Stimulated activated memory B cell treated with anti-CD40 and anti-IgM and Interleukin-4, amounts not matched to agents 10 μg/mL and 1 μg/mL and 100 μg/mL, for 72 hours (primary cell): ENCODE results near the gene APC2.
"Not testable (repeated sequence)": the region's sequence is repeated elsewhere in the genome, so short reads cannot be mapped to it uniquely, and the experiment has no call there.

Experiments used
- ATAC-seq: fragments of 150-1000 bp; cut with Tn5 transposase; 2 replicates; pipeline ENCODE4 v1.10.0; 2021
- H3K27ac Mint-ChIP-seq: one replicate; pipeline ENCODE4 v1.8.0; 2022; ENCODE audit warnings: mild to moderate bottlenecking, mixed read lengths
- H3K27me3 Mint-ChIP-seq: one replicate; pipeline ENCODE4 v1.8.0; 2022; ENCODE audit warnings: mixed read lengths
- H3K36me3 Mint-ChIP-seq: one replicate; pipeline ENCODE4 v1.8.0; 2022; ENCODE audit warnings: mixed read lengths
- H3K4me1 Mint-ChIP-seq: one replicate; pipeline ENCODE4 v1.8.0; 2022; ENCODE audit warnings: mixed read lengths
- H3K4me3 Mint-ChIP-seq: one replicate; pipeline ENCODE4 v1.8.0; 2022; ENCODE audit warnings: mild to moderate bottlenecking, moderate library complexity, mixed read lengths
- H3K9me3 Mint-ChIP-seq: one replicate; pipeline ENCODE4 v1.8.0; 2022; ENCODE audit warnings: mixed read lengths

Gene APC2

DNA sequence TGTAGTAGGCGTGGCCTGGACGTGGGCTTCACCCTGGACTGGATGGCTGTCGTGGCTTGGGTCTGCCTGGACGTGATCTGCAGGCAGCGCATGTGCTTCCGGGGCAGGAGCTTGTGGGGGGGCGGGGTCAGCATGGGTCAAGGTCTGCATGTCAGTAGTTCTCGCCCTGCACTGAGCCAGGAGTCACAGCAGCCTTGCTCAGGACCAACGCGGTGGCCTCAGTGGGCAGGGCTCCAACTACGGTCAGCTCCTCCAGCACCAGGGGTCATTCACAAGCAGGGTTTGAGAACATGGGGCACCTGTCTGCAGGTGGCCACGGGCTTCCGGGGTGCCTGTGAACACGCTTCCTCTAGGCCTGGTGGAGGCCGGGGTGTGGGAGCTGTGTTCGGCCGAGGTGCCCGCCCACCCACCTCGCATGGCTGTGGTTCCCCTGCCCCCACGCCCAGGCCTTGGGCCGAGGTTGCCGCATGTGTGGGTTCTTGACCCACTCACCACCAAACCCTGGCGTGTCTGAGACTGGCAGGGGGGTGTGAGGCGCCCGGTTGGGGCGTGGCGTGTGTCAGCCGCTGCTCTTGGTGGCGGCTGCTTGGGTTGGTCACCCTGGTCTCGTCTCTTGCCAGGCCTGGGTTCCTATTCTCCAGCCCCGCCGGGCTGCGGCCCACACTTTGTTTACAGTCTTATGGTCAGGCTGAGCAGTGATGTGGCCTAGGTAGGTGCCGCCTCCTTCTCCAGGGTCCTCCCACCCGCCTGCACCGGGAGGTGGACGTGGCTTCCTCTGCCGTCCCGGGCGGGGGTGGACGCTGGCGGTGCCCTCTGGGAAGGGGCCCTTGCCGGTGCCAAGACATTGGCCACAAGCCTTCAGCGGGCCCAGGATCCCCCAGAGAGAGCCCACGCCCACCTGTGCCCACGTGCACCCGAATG lies 16.5 kb upstream of the APC2 start:
- H3K27me3 Mint-ChIP-seq, result no peaks in the 10 kb centered on the region
- no peak overlapping the region for H3K27ac Mint-ChIP-seq
- no peak overlapping the region for H3K4me3 Mint-ChIP-seq
- no peak for ATAC-seq
- H3K9me3 Mint-ChIP-seq, result no peaks in the 10 kb centered on the region
- peaks cover 5% of the 10 kb centered on the region for H3K4me1 Mint-ChIP-seq
- peaks cover 27% of the 10 kb centered on the region for H3K36me3 Mint-ChIP-seq

DNA sequence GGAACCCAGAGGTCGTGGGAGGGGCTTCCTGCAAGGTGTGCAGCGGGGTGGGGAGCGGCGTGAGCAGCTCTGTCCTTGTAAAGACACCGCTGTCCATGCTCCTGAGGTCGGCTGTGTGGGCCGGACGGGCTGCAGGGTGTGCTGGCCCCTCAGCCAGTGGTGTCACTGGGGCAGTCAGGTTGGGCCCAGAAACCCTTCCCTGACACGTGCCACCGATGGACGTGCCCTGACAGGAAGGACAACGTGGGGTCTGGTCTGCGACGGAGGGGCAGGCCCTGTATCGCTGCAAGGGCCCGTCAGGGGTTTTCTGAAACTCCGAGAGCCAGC lies 15.9 kb upstream of the APC2 start:
- Mint-ChIP-seq H3K36me3 (peaks cover 29% of the 10 kb centered on the region), H3K27me3 (no peaks in the 10 kb centered on the region), H3K4me3 (no peak overlapping the region), H3K27ac (no peak overlapping the region), H3K4me1 (peaks cover 5% of the 10 kb centered on the region), H3K9me3 (no peaks in the 10 kb centered on the region)
- ATAC-seq, result no peak

- no peak overlapping the region for H3K4me3 Mint-ChIP-seq
- peaks cover 8% of the 10 kb centered on the region for H3K4me1 Mint-ChIP-seq
- no peak for ATAC-seq
- peaks cover 31% of the 10 kb centered on the region for H3K36me3 Mint-ChIP-seq
- no peaks in the 10 kb centered on the region for H3K27me3 Mint-ChIP-seq
- H3K27ac Mint-ChIP-seq, result no peak overlapping the region
- no peaks in the 10 kb centered on the region for H3K9me3 Mint-ChIP-seq
Observed at GRCh38 chr19:1434577-1435060, 15.3 kb upstream of the APC2 start.

DNA sequence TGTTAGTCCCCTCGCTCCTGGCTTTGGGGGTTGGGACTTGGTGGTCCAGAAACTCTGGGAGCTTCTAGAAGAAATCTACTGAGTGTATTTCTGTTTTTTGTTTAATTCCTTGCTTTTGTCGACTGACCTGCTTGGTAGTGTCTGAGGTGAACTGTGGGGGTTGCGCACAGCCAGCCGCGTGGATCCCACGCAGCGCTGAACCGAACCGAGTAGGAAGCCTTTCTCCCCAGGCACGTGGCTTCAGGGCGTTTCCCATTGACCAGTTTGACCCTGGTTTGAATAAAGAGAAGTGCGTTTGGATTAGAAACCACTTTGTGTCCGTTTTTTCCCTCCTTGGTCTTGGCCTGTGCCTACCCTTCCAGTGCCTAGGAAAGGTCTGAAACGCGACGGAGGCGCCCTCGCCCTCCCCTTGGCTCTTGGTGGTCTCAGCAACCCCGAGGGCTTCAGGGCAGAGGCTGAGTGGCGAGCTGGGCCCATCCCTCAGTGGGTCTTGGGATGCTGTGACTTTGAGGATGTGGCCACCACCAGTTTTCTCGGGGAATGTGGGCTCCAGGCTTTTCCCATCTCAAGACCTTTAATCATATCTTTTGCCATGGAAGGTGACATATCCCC lies 14.4 kb upstream of the APC2 start:
- ATAC-seq, result no peak
- Mint-ChIP-seq H3K4me1 (peaks cover 17% of the 10 kb centered on the region), H3K4me3 (no peak overlapping the region), H3K36me3 (peaks cover 35% of the 10 kb centered on the region), H3K27ac (no peak overlapping the region), H3K9me3 (no peaks in the 10 kb centered on the region), H3K27me3 (no peaks in the 10 kb centered on the region)

- H3K36me3 Mint-ChIP-seq, result peaks cover 46% of the 10 kb centered on the region
- no peak overlapping the region for H3K4me3 Mint-ChIP-seq
- H3K27me3 Mint-ChIP-seq, result no peaks in the 10 kb centered on the region
- H3K27ac Mint-ChIP-seq, result peak overlapping the region; percentile 97
- no peaks in the 10 kb centered on the region for H3K9me3 Mint-ChIP-seq
- ATAC-seq, result no peak
- peaks cover 35% of the 10 kb centered on the region for H3K4me1 Mint-ChIP-seq
Observed at GRCh38 chr19:1437609-1438008, 12.3 kb upstream of the APC2 start.

DNA sequence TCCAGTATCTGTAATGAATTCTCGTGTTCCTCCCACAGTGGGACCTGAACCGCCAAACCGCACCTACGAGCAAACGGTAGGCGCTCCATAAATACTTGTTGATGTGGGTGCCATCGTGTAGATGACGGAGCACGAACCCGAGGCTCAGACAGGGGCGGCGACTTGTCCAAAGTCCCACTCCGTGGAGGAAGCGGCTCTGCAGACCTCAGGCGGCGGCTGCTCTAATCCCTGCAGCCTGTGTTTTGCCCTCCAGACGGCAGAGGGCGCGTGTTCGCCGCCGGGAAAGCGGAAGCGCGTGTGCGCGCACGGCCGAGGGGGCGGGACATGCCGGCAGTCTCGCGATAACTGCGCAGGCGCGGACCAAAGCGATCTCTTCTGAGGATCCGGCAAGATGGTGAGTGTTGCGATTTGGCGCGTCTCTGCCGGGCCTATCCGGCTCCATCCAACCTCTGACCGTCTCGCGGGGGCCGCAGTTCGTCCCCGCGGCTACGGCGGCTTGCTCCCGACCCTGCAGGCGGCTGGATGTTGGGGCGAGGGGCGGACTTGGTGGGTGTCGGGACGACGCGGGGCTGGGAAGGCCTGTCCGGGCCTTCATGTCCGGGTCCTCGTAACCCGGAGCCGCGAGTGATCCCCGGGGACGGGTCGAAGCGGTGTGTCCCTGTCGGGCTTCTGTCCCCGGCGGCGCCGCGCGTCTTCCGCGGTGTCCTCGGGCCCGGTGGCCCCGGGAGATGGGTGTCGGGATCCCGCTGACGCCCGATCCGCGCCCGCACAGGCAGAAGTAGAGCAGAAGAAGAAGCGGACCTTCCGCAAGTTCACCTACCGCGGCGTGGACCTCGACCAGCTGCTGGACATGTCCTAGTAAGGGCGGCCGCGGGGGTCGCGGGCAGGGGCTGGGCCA lies 11.6 kb upstream of the APC2 start, which contains the start of gene RPS15:
Gene RPS15, plus strand, starts transcription at position 362 of the 898 bp plus-strand sequence. Its CDS starts 30 bp downstream, at position 392.
- Mint-ChIP-seq H3K4me3 (peak within 1 kb of the TSS; percentile 98), H3K36me3 (peaks cover 48% of the 10 kb centered on the region), H3K27me3 (no peaks in the 10 kb centered on the region), H3K4me1 (peaks cover 38% of the 10 kb centered on the region), H3K27ac (peak within 1 kb of the TSS; percentile 97), H3K9me3 (no peaks in the 10 kb centered on the region)
- ATAC-seq, result peak; percentile 93

DNA sequence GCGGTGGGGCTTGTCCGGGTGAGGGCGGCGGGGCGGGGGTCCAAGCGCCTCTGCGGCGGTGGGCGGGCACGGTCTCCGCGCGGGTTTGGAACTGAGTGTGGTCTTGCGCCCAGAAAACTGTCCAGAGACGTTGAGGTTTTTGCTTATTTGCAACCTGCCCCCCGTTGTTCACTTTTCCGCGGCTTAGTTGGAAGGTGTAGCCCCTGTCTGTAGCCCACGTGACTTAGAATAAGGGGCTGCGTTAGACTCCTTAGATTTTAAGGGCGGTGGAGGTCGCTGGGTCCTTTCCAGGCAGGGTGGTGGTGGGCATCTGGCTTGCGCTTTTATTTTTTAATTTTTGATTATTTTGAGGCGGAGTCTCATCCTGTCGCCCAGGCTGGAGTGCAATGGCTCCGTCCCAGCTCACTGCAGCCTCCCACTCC lies 11.0 kb upstream of the APC2 start:
- no peaks in the 10 kb centered on the region for H3K27me3 Mint-ChIP-seq
- peaks cover 38% of the 10 kb centered on the region for H3K4me1 Mint-ChIP-seq
- peaks cover 48% of the 10 kb centered on the region for H3K36me3 Mint-ChIP-seq
- H3K9me3 Mint-ChIP-seq, result no peaks in the 10 kb centered on the region
- no peak for ATAC-seq
- H3K27ac Mint-ChIP-seq, result peak overlapping the region; percentile 97
- peak overlapping the region; percentile 98 for H3K4me3 Mint-ChIP-seq

DNA sequence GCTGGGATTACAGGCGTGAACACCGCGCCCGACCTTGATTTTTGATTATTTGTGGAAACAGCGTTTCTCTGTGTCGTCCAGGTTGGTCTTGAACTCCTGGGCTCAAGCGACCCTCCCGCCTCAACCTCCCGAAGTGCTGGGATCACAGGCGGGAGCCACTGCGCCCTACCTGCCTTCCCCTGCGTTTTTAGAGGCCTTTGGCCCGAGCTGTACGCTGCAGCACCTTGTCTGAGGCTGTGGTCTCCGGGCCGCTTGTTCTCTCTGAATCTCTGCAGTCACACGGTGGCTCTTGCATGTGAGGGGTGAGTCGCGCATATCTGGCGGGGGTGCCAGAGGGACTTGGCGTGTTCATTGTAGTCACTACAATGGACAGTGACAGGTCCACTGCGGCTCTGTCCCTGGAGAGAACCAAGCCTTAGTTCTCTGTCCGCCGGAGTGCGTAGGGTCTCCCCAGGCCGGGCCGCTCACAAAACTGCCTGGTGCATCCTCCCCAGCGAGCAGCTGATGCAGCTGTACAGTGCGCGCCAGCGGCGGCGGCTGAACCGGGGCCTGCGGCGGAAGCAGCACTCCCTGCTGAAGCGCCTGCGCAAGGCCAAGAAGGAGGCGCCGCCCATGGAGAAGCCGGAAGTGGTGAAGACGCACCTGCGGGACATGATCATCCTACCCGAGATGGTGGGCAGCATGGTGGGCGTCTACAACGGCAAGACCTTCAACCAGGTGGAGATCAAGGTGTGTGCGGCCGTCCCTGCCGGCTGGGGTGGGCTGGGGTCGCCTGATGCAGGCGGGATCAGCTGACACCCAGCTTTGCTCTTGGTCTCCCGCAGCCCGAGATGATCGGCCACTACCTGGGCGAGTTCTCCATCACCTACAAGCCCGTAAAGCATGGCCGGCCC lies 10.2 kb upstream of the APC2 start:
- Mint-ChIP-seq H3K36me3 (peaks cover 48% of the 10 kb centered on the region), H3K4me3 (peak overlapping the region; percentile 98), H3K27ac (peak overlapping the region; percentile 97), H3K4me1 (peaks cover 42% of the 10 kb centered on the region)
- ATAC-seq, H3K9me3 Mint-ChIP-seq, H3K27me3 Mint-ChIP-seq: not testable (repeated sequence)

GRCh38 chr19:1440418-1440801 lies 9.5 kb upstream of the APC2 start:
- H3K27me3 Mint-ChIP-seq, result no peaks in the 10 kb centered on the region
- peaks cover 49% of the 10 kb centered on the region for H3K4me1 Mint-ChIP-seq
- H3K36me3 Mint-ChIP-seq, result peaks cover 45% of the 10 kb centered on the region
- no peak for ATAC-seq
- H3K9me3 Mint-ChIP-seq, result no peaks in the 10 kb centered on the region
- H3K27ac Mint-ChIP-seq, result peak overlapping the region; percentile 97
- peak overlapping the region; percentile 98 for H3K4me3 Mint-ChIP-seq

DNA sequence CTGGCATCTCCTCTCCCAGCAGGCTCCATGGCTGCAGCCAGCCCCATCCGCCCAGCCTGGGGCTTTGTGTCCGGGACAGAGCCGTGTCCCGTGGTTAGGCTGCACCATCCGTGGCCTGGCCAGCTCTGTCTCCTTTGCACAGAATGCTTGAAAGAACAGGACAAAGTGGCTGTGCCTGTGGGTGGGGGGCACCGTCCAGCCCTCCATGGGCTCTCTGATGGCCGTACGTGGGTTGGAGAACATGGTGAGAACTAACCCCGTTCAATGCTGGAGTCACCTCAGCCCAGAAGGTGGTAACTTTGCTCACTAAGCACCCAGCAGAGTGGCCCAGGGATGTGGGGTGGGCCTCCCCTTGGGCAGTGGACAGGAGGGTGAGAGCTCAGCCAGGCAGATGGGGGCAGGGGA lies 8.9 kb upstream of the APC2 start:
- H3K9me3 Mint-ChIP-seq, result no peaks in the 10 kb centered on the region
- H3K36me3 Mint-ChIP-seq, result peaks cover 43% of the 10 kb centered on the region
- H3K4me1 Mint-ChIP-seq, result peaks cover 52% of the 10 kb centered on the region
- H3K27me3 Mint-ChIP-seq, result no peaks in the 10 kb centered on the region
- peak overlapping the region; percentile 98 for H3K4me3 Mint-ChIP-seq
- H3K27ac Mint-ChIP-seq, result peak overlapping the region; percentile 97
- ATAC-seq, result no peak

DNA sequence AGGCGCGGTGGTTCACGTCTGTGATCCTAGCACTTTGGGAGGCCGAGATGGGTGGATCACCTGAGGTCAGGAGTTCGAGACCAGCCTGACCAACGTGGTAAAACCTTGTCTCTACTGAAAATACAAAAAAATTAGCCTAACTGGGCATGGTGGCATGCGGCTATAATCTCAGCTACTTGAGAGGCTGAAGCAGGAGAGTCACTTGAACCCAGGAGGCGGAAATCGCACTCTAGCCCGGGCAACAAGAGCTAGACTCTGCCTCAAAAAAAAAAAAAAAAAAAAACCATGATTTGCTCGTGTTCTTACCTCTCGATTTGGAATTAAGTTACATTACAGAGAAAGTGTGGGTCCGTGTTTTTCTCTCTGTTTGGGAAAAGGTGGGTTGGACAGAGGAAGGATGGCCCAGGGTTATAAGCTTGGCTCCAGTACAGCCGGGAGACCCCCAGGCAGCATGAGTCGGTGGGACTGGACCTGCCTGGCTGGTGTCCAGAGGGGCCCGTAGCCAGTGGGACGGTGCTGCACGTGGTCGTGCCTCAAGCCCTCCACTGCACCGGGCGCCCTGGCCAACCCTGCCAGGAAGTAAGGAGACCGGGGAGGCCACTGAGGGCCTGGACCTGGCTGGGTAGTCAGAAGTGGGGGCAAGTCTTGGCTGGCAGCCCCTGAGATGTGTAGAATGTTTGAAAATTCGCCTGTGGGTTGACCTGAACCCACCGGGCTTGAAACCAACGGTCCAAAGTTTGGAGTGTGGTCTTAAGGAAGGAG lies 8.1 kb upstream of the APC2 start:
- peaks cover 43% of the 10 kb centered on the region for H3K36me3 Mint-ChIP-seq
- no peak for ATAC-seq
- H3K9me3 Mint-ChIP-seq, result no peaks in the 10 kb centered on the region
- no peak overlapping the region for H3K27ac Mint-ChIP-seq
- no peak overlapping the region for H3K4me3 Mint-ChIP-seq
- H3K27me3 Mint-ChIP-seq, result peaks cover 2% of the 10 kb centered on the region
- peaks cover 52% of the 10 kb centered on the region for H3K4me1 Mint-ChIP-seq

- H3K4me1 Mint-ChIP-seq, result peaks cover 50% of the 10 kb centered on the region
- H3K27me3 Mint-ChIP-seq, result peaks cover 33% of the 10 kb centered on the region
- peaks cover 26% of the 10 kb centered on the region for H3K36me3 Mint-ChIP-seq
- peak overlapping the region; percentile 58 for H3K27ac Mint-ChIP-seq
- peak; percentile 91 for ATAC-seq
- H3K4me3 Mint-ChIP-seq, result peak overlapping the region; percentile 76
- no peaks in the 10 kb centered on the region for H3K9me3 Mint-ChIP-seq
Observed at GRCh38 chr19:1445185-1445931, 4.6 kb upstream of the APC2 start.
